Sigmoid colon (tissue), 4 donors: ENCODE measurements around the gene CSAD.

Experiments used
- EP300 ChIP-seq, 4 donors: sonication (generic); formaldehyde crosslinking; IDR thresholded peaks; one replicate each; pipeline ENCODE4 v1.6.1; 2017; ENCODE audit warnings: antibody characterized with exemption in 4 of 4
- POLR2A ChIP-seq, 2 donors: fragments of 450-650 bp; IDR thresholded peaks; one replicate each; pipeline ENCODE4 v1.6.1; 2016; ENCODE audit warnings: antibody characterized with exemption in 2 of 2, mild to moderate bottlenecking in 2 of 2, moderate library complexity in 2 of 2
- POLR2AphosphoS5 ChIP-seq, 4 donors: sonication (generic); formaldehyde crosslinking; IDR thresholded peaks; one replicate each; pipeline ENCODE4 v1.6.1; 2017; ENCODE audit warnings: antibody characterized with exemption in 4 of 4
- TF ChIP-seq, protein P1 (sequence below), 4 experiments: fragments of 450-650 bp in 3 of 4; fragments of 200-600 bp in 1 of 4; IDR thresholded peaks; one replicate each; pipeline ENCODE4 v1.5.1; 2016 to 2019; ENCODE audit warnings: antibody characterized with exemption in 4 of 4, mild to moderate bottlenecking in 3 of 4, moderate library complexity in 2 of 4

DNA sequence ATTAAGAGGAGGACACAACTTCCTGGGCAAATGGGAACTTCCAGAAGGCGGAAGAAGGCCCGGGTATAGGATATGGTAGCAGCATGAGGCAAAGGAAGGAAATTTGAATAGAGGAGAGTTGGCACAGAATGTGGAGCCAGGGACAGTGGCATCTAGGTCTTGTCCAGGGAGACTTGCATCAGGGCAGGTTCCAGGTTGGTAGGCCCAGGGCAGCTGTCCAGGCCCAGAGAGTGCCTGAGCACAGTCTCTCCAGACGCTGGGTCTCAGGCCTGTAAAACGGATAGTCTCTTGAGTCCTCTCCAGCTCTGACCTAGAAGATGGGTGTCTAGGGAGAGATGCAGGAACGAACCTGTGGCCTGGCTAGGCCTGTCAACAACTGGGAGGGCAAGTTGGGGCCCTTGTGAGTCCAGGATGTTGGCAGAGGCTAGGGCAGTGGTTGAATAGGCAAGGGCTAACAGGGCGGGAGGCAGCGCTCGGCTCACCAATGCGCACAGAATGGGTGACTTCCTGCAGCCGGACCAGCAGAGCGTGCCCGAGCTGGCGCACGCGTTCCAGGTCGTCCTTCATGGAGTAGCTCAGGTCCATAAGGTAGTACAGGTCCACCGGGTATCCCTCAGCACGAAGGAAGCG, 16.4 kb upstream of the CSAD start:
- TF ChIP-seq, protein P1, sequence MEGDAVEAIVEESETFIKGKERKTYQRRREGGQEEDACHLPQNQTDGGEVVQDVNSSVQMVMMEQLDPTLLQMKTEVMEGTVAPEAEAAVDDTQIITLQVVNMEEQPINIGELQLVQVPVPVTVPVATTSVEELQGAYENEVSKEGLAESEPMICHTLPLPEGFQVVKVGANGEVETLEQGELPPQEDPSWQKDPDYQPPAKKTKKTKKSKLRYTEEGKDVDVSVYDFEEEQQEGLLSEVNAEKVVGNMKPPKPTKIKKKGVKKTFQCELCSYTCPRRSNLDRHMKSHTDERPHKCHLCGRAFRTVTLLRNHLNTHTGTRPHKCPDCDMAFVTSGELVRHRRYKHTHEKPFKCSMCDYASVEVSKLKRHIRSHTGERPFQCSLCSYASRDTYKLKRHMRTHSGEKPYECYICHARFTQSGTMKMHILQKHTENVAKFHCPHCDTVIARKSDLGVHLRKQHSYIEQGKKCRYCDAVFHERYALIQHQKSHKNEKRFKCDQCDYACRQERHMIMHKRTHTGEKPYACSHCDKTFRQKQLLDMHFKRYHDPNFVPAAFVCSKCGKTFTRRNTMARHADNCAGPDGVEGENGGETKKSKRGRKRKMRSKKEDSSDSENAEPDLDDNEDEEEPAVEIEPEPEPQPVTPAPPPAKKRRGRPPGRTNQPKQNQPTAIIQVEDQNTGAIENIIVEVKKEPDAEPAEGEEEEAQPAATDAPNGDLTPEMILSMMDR (IDR thresholded peaks at IDR 0.05) = no peak
- TF ChIP-seq POLR2AphosphoS5 (IDR thresholded peaks at IDR 0.05) = no peak
- TF ChIP-seq POLR2A (IDR thresholded peaks at IDR 0.05) = no peak
- no peak for TF ChIP-seq EP300 (IDR thresholded peaks at IDR 0.05)
